ENCODE measurements around the gene CPN2.

The CPN2 gene

GRCh38 chr3:194301730-194302129 lies 49.4 kb downstream of the CPN2 start:
- no peak for TF ChIP-seq FOXP2 (optimal IDR thresholded peaks at IDR 0.05; ENCODE audit: borderline replicate concordance, extremely low read depth, extremely low read length, insufficient read depth)
- TF ChIP-seq TAF1 (IDR thresholded peaks at IDR 0.05; ENCODE audit: borderline replicate concordance, insufficient read depth, low read length) = no peak
- no peak for TF ChIP-seq SIN3A (IDR thresholded peaks at IDR 0.05; ENCODE audit: borderline replicate concordance, insufficient read depth, low read length)
- TF ChIP-seq, protein P1, sequence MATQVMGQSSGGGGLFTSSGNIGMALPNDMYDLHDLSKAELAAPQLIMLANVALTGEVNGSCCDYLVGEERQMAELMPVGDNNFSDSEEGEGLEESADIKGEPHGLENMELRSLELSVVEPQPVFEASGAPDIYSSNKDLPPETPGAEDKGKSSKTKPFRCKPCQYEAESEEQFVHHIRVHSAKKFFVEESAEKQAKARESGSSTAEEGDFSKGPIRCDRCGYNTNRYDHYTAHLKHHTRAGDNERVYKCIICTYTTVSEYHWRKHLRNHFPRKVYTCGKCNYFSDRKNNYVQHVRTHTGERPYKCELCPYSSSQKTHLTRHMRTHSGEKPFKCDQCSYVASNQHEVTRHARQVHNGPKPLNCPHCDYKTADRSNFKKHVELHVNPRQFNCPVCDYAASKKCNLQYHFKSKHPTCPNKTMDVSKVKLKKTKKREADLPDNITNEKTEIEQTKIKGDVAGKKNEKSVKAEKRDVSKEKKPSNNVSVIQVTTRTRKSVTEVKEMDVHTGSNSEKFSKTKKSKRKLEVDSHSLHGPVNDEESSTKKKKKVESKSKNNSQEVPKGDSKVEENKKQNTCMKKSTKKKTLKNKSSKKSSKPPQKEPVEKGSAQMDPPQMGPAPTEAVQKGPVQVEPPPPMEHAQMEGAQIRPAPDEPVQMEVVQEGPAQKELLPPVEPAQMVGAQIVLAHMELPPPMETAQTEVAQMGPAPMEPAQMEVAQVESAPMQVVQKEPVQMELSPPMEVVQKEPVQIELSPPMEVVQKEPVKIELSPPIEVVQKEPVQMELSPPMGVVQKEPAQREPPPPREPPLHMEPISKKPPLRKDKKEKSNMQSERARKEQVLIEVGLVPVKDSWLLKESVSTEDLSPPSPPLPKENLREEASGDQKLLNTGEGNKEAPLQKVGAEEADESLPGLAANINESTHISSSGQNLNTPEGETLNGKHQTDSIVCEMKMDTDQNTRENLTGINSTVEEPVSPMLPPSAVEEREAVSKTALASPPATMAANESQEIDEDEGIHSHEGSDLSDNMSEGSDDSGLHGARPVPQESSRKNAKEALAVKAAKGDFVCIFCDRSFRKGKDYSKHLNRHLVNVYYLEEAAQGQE (IDR thresholded peaks at IDR 0.05; ENCODE audit: insufficient read depth in 1 of 2, low read depth in 2 of 2, low read length in 2 of 2) = no peak
- TF ChIP-seq POLR2AphosphoS5 (IDR thresholded peaks at IDR 0.05; ENCODE audit: low read depth, low read length) = no peak

DNA sequence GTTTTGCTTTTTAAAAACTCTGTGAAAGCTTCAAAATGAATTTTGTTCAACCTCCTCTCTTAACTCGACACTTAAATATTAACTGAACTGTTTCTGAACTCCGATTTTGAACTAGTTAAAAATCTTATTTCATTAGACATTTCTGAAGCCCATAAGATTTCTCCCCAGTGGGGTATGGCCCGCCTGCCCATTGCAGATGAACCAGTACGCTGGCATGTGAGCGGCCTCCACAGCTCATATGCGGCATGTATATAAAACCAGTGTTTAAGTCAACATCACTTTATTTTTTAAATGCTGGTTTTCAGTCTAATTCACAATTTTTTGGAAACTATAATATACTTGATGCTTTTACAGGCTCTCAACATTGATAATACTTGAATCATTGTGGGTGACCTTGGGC lies 50.2 kb downstream of the CPN2 start:
- TF ChIP-seq POLR2AphosphoS5 (IDR thresholded peaks at IDR 0.05; ENCODE audit: low read depth, low read length) (no peak), SIN3A (IDR thresholded peaks at IDR 0.05; ENCODE audit: borderline replicate concordance, insufficient read depth, low read length) (no peak), TAF1 (IDR thresholded peaks at IDR 0.05; ENCODE audit: borderline replicate concordance, insufficient read depth, low read length) (no peak), FOXP2 (optimal IDR thresholded peaks at IDR 0.05; ENCODE audit: borderline replicate concordance, extremely low read depth, extremely low read length, insufficient read depth) (no peak)
- TF ChIP-seq, protein P1 (IDR thresholded peaks at IDR 0.05; ENCODE audit: insufficient read depth in 1 of 2, low read depth in 2 of 2, low read length in 2 of 2) = no peak

DNA sequence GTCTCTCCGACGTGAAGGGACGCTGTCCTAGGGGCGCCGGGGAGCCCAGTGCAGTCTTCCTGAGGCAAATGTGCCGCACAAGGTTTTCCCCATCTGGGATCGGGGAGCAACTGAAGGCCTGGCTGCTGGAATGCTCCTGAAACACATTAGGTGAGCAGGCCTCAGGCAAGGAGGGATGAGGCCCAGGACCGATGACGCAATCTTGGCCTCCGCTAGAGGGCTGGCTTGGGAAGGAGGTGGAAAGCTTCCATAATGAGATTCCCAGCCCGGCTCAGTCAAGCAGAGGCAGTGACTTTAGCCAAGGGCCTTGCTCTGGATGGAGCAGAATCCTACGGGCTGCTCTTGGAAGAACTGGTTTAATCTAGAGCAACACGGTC lies 50.8 kb downstream of the CPN2 start:
- TF ChIP-seq FOXP2 (optimal IDR thresholded peaks at IDR 0.05; ENCODE audit: borderline replicate concordance, extremely low read depth, extremely low read length, insufficient read depth) (no peak), POLR2AphosphoS5 (IDR thresholded peaks at IDR 0.05; ENCODE audit: low read depth, low read length) (no peak), SIN3A (IDR thresholded peaks at IDR 0.05; ENCODE audit: borderline replicate concordance, insufficient read depth, low read length) (no peak)
- TF ChIP-seq, protein P1 (IDR thresholded peaks at IDR 0.05; ENCODE audit: insufficient read depth in 1 of 2, low read depth in 2 of 2, low read length in 2 of 2) = no peak

DNA sequence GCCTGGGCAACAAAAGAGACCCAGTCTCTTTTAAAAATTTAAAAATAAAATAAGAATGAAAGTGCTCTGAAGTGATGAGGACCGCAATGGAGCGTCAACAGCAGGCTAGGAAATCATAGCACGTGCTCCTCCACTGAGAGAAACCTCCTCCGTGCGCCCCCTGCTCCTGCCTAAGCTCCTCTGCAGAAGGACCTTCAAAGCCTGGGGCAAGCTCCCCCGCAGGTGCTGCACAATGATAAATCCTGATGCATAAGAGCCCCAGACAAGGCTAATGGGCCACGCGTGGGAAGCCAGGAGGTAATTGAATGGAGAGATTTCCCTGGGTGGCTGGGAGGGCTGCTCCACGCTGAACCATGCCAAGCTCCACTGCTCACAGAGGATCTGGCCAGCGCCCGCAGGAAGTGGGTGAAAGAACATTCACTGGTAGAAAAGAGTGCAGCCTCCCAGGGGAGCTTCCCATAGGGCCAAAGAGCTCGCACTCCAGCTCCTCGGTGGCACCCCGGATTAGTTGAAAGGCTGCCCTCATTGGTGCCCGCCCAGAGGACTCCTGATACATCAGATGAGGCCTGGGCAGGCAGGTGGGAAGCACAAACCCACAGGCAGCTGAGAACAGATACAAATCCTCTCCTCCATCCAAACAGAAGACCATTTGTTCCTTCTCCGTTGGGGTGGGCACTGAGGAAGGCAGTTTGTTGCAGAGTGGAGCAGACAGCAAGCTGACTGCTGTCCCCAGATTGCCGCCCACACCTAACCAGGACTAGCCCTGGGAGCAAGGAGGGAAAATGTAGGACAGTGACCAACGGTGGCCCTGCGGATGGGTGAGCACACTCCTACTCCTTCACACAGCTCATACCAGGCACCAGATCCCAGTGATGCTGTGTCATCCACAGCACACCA lies 52.5 kb downstream of the CPN2 start:
- TF ChIP-seq TAF1 (IDR thresholded peaks at IDR 0.05; ENCODE audit: borderline replicate concordance, insufficient read depth, low read length) (no peak), POLR2AphosphoS5 (IDR thresholded peaks at IDR 0.05; ENCODE audit: low read depth, low read length) (no peak), FOXP2 (optimal IDR thresholded peaks at IDR 0.05; ENCODE audit: borderline replicate concordance, extremely low read depth, extremely low read length, insufficient read depth) (no peak), SIN3A (IDR thresholded peaks at IDR 0.05; ENCODE audit: borderline replicate concordance, insufficient read depth, low read length) (no peak)
- TF ChIP-seq, protein P1 (IDR thresholded peaks at IDR 0.05; ENCODE audit: insufficient read depth in 1 of 2, low read depth in 2 of 2, low read length in 2 of 2) = no peak

All from PFSK-1 (cell line).